Hematopoietic multipotent progenitor cell treated with erythropoietin and hydrocortisone succinate and interleukin-3 and kit ligand, for 6 days (in vitro differentiated cells): ENCODE results near the gene XIST.

Source experiments
- DNase-seq: peaks from one replicate; pipeline ENCODE4 v3.0.0-alpha.2; 2015

The XIST gene

GRCh38 chrX:73785493-73785892 is 67.0 kb downstream of the XIST start:
- no peak for DNase-seq
